Activated T-helper 1 cell treated with Interleukin-2 at 50 U/mL for 16 hours (primary cell): ENCODE results near the gene PKHD1.

ENCODE experiments used
- DNase-seq: peaks from one replicate; pipeline ENCODE4 v3.0.0-alpha.2; 2020; ENCODE audit warnings: low read depth

PKHD1 gene

DNA sequence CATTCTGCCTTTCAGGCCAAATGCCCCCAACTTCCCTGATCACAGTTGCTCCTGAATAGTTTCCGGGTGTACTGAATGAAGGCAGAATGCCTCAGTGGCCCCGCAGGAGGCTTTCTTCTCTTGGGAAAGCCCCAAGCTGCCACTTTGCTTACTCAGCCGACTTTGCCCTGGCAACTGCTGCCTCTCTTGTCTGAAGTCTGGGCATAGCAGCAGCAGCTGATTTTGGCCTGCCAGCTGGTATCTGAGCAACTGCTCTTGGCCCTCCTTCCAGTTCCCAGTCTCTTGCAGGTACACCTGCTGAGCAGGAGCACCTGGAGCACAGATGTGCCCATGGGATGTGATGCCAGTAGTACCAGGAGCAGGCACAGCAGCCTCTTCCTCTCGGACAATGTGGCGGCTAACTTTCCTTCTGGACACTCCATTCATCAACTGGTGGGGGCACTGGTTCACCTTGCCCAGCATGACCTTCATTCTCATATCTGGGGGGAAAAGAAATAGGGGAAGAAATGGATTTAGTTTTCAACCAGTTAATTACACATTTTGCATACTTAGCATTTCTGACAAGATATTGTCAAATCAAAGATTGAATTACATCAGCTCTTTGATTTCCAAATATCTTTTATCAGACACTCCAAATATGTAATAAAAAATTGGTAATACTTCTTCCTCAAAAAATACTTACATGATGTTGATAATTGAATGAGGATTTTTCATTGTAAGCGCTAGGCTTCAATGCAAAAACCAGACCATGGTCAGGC lies 468.2 kb downstream of the PKHD1 start:
- no peak for DNase-seq

DNA sequence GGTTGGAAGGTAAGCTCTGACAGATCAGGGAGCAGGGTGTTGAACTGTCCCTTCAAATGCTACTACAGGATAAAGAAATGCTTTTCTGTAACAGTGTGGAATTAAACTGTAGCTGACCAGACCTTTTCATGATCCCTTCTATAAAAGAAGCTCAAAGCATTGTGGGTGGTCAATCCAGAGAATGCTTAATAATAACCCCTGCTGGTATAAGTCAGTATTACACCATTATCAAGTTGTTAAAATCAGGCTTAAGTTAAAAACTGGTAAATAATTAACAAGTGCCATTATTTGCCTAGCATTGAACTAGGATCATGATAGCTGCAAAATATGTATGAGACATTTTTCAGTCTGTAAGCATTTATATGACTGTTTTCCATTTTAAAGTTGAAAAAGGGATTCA lies 468.9 kb downstream of the PKHD1 start:
- no peak for DNase-seq

DNA sequence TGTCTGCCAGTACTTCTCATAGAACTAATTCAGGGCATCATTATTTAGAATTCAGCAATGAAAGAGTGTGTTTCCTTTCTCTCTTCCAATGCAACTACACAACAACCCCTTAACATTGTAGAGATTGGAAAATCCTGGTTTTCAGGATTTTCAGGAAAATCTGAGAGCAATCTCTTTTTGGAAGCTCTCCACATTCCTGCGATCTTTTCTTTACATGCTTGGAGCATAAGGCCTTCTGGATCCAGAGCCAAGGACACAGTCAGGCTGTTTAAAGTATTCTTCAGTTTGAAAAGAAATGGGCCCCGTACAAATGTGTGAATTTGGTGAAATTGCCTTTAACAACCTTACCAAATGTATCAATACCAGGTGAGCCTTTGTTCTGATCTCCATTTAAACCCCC lies 469.7 kb downstream of the PKHD1 start:
- DNase-seq = no peak

DNA sequence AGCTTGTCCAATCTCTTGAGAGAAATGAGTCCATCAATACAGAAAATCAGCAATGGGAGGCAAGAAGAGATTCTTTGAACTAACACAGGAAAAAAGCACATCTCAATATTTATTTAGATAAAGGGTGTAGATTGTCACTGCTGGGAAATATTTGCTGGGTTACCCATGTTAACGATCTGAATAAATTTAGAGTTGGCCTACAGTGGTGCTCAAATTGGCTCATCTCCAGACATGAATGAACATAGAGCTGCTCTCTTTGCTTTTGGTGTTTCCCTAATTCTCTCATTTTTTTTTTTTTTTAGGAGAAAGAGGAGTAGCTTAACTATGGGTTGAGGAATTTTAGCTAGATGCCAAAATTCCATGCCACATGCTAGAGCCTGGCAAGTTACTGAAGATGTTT lies 471.2 kb downstream of the PKHD1 start:
- no peak for DNase-seq

DNA sequence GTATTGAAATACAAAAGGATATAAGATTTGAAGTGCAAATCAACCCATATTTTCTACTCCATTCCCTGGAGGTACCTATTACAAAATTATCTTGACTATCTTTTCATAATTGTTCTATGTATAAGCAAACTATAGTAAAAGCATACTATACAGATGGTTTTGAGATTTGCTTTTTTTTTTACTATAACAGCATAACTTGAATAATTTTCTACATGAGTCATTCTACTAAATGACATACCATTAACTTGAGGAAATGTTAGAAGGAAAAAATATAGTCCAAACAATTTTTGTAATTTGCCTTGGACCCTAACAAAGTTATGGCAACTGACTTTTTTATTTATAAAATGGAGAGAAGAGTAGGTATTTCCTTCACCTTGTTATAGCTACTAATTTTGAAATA lies 472.7 kb downstream of the PKHD1 start:
- DNase-seq = no peak

DNA sequence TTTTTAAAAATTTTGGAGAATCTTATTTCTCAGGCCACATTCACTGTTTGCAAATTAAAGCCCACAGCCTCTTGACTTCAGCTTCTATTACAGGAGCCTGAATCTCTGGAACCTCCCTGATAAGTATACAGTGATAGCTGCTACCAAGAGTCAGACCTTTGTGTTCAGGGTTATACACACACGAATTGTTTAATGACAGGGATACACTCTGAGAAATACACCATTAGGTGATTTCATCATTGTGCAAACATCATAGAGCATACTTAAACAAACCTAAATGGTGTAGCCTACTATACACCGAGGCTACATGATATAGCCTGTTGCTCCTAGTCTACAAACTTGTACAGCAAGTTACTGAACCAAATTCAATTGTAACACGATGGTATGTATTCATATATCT lies 473.9 kb downstream of the PKHD1 start:
- no peak for DNase-seq

DNA sequence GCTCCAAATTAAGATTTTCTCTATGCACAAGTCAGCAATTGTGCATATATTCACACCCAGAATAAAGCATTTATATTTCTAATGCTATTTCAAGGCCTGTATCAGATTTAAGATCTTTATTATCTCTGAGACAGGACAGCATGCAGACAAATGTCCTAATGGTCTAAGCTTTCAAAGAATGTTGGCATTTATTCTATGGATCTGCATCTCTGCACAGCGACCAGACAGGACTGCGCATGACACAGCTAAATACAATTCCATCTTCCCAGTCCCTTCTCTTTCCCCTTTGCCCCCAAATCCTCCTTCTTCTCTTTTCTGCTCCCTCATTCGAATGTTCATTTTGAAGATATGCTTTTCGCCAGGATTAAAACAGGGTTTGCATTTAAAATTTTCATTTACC lies 478.5 kb downstream of the PKHD1 start:
- no peak for DNase-seq

DNA sequence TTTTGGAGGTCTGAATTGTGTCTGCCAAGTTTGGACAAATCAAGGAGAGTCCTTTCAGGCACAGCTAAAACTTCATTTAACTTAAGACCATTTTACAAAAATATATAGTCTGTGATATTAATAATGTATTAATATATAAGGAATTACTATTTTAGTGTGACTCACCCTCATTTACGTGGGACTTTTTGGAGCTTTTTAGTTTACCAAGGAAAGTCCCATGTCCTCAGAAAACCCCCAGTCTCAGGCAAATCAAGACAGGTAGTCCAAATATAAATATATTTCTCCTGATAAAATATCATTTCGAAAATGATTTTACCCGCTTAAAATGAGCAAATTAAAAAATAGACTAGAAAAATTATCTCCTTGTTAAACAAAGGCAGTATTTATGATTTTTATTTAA lies 479.0 kb downstream of the PKHD1 start:
- no peak for DNase-seq

DNA sequence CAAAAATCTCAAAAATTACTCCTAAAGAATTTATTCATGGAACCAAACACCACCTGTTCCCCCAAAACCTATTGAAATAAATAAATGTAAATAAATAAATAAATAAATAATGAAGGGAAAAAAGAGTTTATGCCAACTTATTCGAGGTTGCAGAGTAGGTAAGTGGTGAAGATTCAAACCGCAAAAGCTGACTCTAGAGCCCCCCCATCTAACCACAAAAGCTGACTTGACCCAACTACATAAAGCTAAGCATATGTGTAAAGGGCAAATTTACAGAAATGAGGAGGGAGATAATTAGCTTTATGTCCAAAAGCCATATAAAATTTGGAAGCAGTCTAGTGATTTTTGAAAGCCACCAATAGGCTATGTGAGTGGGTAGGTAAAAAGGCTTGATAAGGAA lies 486.9 kb downstream of the PKHD1 start:
- no peak for DNase-seq

DNA sequence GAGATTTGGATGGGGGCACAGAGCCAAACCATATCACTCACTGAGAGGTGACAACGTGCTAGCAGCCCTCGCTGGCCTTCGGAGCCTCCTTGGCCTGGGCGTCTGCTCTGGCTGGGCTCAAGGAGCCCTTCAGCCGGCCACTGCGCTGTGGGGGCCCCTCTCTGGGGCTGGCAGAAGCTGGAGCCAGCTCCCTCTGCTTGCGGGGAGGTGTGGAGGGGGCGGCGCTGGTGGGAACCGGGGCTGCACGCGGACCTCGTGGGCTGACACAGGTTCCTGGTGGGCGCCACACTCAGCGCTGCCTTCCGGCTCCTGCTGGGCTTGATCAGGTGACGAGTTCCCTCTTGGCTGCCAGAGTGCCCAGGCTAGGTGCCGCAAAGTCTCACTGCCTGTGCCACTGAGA lies 489.2 kb downstream of the PKHD1 start:
- no peak for DNase-seq

DNA sequence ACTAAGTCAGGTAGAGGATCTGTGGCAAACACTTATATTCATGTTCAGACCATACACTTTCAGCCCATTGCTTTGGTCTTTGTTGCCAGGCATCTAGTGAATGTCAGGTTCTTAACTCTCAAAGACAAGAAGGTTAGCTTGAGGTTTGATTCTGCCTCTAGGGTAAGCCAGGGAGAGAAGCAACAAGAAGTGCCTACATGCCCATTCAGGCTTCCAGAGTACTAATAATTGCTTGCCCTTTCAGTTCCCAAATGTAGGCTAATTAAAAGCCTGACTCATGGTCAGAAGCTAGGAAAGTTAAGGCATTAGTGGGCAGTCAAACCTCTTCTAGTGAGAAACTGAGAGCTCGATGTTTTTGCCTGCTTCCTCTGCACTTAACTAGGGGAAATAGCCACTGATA lies 492.4 kb downstream of the PKHD1 start:
- no peak for DNase-seq

DNA sequence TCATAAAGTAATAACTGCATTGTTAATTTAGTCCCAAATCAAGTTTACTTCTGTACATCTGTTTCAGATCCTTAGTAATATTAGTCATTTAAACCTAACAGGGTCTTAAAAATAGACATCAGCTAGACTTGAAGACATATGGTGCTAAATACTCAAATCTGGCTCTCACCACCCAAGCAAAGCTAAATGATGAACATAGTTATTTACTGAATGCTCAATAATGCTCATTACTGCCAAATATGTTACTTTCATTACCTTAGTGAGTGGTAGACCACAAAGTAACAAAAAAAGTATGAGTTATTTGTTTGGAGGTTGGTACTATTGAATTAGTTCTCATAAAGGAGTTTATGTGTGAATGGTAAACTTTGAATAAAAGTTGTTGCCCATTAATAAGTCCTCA lies 502.1 kb downstream of the PKHD1 start:
- no peak for DNase-seq

DNA sequence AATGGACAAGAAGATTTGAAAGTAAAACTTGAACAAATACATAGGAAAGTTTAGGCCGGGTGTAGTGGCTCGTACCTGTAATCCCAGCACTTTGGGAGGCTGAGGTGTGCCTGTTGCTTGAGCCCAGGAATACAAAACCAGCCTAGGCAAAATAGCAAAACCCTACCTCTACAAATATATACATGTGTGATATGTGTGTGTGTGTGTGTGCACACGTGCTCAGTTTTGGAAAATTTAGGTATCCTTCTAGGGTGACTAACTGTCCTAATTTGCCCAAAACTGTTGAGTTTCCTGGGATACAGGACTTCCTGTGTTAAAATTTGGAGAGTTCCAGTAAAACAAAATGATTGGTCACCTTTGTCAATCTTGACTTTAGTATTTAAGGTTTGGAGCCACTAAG lies 503.2 kb downstream of the PKHD1 start:
- DNase-seq = no peak

DNA sequence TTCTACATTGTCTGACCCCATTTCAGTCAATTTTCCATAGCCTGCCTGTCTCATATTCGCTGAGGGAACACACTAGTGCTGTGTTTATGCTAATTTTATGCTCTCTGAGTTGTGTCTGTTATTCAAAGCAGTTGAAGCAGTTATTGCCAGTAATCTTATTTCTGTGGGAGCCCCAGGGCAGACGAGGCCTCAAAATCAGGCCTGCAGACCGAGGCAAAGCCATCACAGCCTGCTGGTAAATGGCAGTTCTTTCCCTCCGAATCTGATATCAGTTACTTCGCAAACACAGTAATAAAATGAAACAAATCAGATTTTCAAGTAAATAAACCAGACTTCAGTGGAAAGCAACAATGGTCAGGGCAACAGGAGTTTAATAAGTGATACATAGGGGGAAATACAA lies 508.4 kb downstream of the PKHD1 start:
- DNase-seq = no peak

DNA sequence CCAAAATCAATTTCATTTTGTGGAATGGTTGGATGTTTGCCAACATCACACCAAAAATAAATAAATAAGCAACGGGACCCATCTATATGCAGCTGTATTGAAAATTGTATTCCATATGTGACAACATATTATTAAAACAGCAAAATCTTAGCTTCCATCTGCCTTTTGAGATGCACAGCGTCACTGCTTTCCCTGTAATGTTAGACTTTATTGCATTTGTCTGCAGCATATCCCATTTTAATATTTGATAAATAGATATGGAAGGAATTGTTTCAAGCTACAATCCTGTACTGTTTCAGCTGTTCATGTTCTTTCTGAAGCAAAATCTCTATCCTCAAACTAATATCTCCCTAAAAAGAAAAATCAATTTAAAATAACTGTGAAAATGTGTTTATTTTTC lies 509.1 kb downstream of the PKHD1 start:
- DNase-seq = no peak

DNA sequence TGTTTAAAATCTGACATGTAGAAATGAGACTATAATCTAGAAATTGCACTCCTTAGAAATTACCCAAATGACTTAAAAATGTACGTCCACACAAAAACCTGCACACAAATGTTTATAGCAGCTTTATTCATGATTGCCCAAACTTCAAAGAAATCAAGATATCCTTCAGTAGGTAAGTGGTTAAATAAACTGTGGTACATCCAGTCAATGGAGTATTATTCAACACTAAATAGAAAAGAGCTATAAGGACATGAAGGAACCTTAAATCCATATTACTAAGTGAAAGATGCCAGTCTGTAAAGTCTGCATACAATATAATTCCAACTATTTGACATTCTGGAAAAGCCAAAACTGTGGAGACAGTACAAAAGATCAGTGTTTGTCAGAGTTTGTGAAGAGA lies 513.4 kb downstream of the PKHD1 start:
- DNase-seq = no peak

DNA sequence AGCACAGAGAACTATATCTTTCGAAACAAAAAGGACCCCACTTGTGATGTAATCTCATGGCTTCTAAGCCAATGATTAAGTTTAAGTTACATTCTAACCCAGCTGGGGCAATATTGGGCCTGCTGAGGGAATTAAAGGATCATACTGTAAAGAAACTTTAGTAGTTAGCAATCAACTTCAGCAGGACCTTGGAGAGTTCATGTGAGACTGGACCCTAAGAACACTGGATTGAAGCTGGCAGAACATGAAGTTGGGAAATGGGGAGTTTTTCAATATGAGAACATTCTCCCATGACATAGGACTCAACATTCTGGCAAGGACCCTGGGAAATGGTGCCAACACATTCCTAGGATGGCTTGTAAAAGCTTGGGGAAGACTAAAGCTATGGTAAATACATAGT lies 516.2 kb downstream of the PKHD1 start:
- DNase-seq = no peak

DNA sequence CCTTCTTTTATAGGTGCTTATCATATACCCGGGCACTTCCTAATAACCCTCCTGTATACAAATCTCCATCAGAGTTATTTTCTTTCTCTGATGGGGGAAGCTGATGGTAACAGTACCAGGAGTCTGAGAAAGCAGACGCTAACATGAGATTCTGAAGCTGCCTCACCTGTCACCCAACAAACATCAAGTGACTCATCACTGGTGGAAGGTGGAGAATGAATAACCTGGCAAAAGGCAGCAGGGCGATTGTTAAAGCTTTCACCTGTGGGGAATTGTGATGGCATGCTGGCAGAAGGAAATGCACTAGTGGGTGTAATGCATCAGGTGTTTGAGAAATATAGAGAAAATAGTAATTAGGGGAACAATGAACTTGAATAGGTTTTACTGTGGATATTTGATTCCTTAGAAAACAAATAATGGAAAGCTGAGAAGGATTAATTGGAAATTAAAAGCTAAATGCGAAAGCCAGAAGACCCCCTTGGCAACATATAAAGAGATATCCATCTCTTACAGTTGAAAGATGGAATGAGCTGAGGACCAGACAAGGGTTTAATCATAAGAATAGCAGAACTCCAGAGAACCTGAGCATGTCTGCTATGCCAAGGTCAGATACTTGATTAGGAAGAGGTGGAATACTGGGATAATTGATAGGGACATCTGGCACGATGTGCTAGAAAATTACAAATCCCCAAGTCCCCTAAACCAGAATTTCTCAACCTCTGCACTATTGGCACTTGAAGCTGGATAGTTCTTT lies 517.1 kb downstream of the PKHD1 start:
- DNase-seq = no peak

DNA sequence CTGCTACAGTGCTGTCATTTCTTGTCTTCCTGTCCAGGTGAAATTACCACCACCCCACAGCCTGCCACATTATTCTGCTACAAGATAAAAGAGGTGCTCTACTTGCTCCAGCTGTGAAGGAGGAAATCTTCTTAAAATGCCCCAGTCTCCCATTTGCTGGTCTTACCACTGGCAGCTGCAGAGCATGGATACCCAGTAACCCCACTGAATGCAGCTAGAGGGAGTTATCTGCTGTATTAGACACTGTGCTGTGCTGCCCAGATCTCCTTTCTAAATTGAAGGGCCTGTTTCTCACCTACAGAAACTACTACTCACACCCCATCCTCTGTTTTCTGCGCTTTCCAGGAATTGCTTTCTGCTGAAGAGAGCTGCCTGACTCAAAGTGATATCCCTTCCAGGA lies 517.8 kb downstream of the PKHD1 start:
- DNase-seq = no peak

DNA sequence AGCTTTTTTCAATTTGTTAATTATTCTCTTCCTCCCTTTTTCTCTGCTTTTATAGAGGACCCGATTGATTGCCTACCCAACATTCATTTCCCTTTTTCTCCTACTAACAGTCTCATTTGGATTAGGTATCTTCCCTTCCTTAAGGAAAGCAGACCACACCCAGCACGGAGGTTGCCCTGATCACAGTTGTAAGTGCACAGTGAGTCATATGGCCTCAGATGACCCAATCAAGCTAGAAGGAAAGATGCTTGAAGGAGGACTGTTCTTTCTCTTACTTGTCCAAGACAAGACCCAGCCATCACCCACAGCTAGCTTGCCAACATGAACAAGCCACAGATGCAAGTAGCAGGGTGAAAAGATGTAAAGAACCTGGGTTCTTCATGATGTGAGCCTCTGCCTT lies 518.6 kb downstream of the PKHD1 start:
- no peak for DNase-seq

DNA sequence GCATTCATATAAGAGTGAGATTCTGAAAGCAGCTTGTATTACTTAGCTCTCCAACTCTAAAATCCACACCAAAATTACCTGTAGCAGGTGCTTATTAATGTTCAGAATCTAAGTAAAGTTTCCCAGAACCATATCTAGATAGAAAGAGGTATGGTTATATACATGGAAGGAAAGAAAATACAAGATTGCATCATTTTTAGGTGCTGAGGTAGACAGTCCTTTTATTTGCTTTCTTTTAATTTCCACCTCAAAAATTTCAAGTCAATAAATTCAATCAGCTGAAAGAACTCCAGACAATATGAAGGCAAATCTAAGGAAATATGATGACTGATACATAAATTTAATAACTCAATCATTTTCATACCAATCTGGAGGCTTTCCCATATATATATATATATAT lies 521.9 kb downstream of the PKHD1 start:
- DNase-seq = no peak
